Stomach (tissue), 9 donors: ENCODE measurements around the gene VAMP3. TPM values are rescaled to one million over a fixed set of nuclear protein-coding genes. Genes with fewer than 3 reads are reported as not detected.

Experiments used
- DNase-seq, 2 donors: peaks; one replicate each; pipeline versions ENCODE4 v3.0.0 to v3.0.0-alpha.2; 2013 to 2019
- H3K27ac ChIP-seq, 5 donors: fragments of 200-600 bp in 4 of 5; sonication (generic) in 4 of 5; one replicate each; pipeline ENCODE4 v1.5.1; 2013 to 2019; ENCODE audit warnings: mild to moderate bottlenecking in 1 of 5, moderate library complexity in 1 of 5
- H3K27me3 ChIP-seq, 3 donors: fragments of 200-600 bp; sonication (generic); one replicate each; pipeline ENCODE4 v1.5.1; 2017 to 2019; ENCODE audit warnings: mixed run types in 1 of 3
- H3K36me3 ChIP-seq, 4 donors: fragments of 200-600 bp; sonication (generic); 1 replicate in 3 of 4; 2 replicates in 1 of 4; pipeline ENCODE4 v1.5.1; 2016 to 2019
- H3K4me1 ChIP-seq, 4 donors: fragments of 200-600 bp; sonication (generic); one replicate each; pipeline ENCODE4 v1.5.1; 2016 to 2019
- H3K4me3 ChIP-seq, 4 donors: fragments of 200-600 bp; sonication (generic) in 3 of 4; one replicate each; pipeline ENCODE4 v1.5.1; 2016 to 2019; ENCODE audit warnings: mild to moderate bottlenecking in 1 of 4
- H3K9me3 ChIP-seq, 4 donors: fragments of 200-600 bp; sonication (generic); one replicate each; pipeline ENCODE4 v1.5.1; 2016 to 2019
- EP300 ChIP-seq: sonication (generic); formaldehyde crosslinking; IDR thresholded peaks from one replicate; pipeline ENCODE4 v1.6.1; 2017; ENCODE audit warnings: antibody characterized with exemption
- POLR2A ChIP-seq, 4 donors: fragments of 450-650 bp; IDR thresholded peaks; one replicate each; pipeline ENCODE4 v1.6.1; 2016; ENCODE audit warnings: antibody characterized with exemption in 4 of 4, control low read depth in 2 of 4, mild to moderate bottlenecking in 1 of 4, moderate library complexity in 1 of 4
- POLR2AphosphoS5 ChIP-seq, 3 donors: sonication (generic); formaldehyde crosslinking; IDR thresholded peaks; one replicate each; pipeline ENCODE4 v1.6.1; 2016; ENCODE audit warnings: antibody characterized with exemption in 3 of 3
- WGBS, 5 donors: extraction: QIAGEN DNeasy Blood & Tissue Kit in 3 of 5; methylation state at CpG; one replicate each; pipeline versions ENCODE4 v1.1.5 to v1.1.7; 2013 to 2018; 5-methylcytosine and 5-hydroxymethylcytosine counted together
- intact Hi-C: fragments of 100-400 bp; cut with DNase I; formaldehyde crosslinking; loops from one replicate; pipeline ENCODE4 v1.15.1; 2023; ENCODE audit warnings: low total_unique reads
- polyA plus RNA-seq, 3 donors: library from polyadenylated mRNA; stranded (reverse); fragments of 200-250 nt; gene quantifications; one replicate each; pipeline ENCODE4 v1.2.3, GENCODE V29; 2013
- total RNA-seq, 5 donors: library from RNA; depleted of rRNA; stranded (reverse); fragments of >200 nt; gene quantifications; one replicate each; pipeline versions ENCODE4 v1.1.0 to v1.2.3, GENCODE V29; 2014 to 2016
- TF ChIP-seq, protein P1 (sequence below), 7 experiments: fragments of 450-650 bp in 4 of 7; fragments of 200-600 bp in 3 of 7; sonication (generic) in 3 of 7; IDR thresholded peaks; one replicate each; pipeline ENCODE4 v1.5.1; 2016 to 2019; ENCODE audit warnings: antibody characterized with exemption in 7 of 7, control low read depth in 2 of 7, mild to moderate bottlenecking in 1 of 7
- donor health status: healthy with polysubstance abuse.
- donor health status: Bipolar disorder and iron deficiency.
- donor health status: healthy.

Gene VAMP3
- total and polyA plus RNA-seq, 8 donors: 20.9 to 133 (median 82.8) TPM

- intact Hi-C loops: no loop called here
- TF ChIP-seq POLR2A (IDR thresholded peaks at IDR 0.05): no peak
- no peak for TF ChIP-seq EP300
- TF ChIP-seq, protein P1, sequence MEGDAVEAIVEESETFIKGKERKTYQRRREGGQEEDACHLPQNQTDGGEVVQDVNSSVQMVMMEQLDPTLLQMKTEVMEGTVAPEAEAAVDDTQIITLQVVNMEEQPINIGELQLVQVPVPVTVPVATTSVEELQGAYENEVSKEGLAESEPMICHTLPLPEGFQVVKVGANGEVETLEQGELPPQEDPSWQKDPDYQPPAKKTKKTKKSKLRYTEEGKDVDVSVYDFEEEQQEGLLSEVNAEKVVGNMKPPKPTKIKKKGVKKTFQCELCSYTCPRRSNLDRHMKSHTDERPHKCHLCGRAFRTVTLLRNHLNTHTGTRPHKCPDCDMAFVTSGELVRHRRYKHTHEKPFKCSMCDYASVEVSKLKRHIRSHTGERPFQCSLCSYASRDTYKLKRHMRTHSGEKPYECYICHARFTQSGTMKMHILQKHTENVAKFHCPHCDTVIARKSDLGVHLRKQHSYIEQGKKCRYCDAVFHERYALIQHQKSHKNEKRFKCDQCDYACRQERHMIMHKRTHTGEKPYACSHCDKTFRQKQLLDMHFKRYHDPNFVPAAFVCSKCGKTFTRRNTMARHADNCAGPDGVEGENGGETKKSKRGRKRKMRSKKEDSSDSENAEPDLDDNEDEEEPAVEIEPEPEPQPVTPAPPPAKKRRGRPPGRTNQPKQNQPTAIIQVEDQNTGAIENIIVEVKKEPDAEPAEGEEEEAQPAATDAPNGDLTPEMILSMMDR (IDR thresholded peaks at IDR 0.05): no peak
- TF ChIP-seq POLR2AphosphoS5 (IDR thresholded peaks at IDR 0.05): no peak
- H3K4me3 ChIP-seq: peak overlapping the region; percentile 84 to 100 (median 96)
- H3K9me3 ChIP-seq: no peaks in the 10 kb centered on the region
- 4 to 9% (median 4%) methylated on average over 6 of the region's 6 CpGs for WGBS, 5 donors
- H3K36me3 ChIP-seq: peaks cover 0 to 23% (median 22%) of the 10 kb centered on the region in 4 donors
- no peaks in the 10 kb centered on the region for H3K27me3 ChIP-seq
- H3K27ac ChIP-seq: peak overlapping the region; percentile 95 to 98 (median 96)
- H3K4me1 ChIP-seq: peaks cover 12 to 54% (median 29%) of the 10 kb centered on the region in 4 donors
- no peak for DNase-seq
These were observed 463 bp upstream of the VAMP3 start for GRCh38 chr1:7770669-7770996.

- TF ChIP-seq POLR2A (IDR thresholded peaks at IDR 0.05) (no peak), EP300 (no peak), POLR2AphosphoS5 (IDR thresholded peaks at IDR 0.05) (no peak)
- TF ChIP-seq, protein P1 (IDR thresholded peaks at IDR 0.05): no peak
- peaks cover 12 to 54% (median 29%) of the 10 kb centered on the region in 4 donors for H3K4me1 ChIP-seq
- H3K27ac ChIP-seq: peak overlapping the region; percentile 95 to 98 (median 96)
- intact Hi-C loops: no loop called here
- H3K4me3 ChIP-seq: peak overlapping the region; percentile 84 to 100 (median 96)
- peaks cover 0 to 30% (median 26%) of the 10 kb centered on the region in 4 donors for H3K36me3 ChIP-seq
- no peaks in the 10 kb centered on the region for H3K27me3 ChIP-seq
- WGBS, 5 donors: 7 to 15% (median 11%) methylated on average over 12 of the region's 12 CpGs
- DNase-seq: no peak
- no peaks in the 10 kb centered on the region for H3K9me3 ChIP-seq
These were observed 765 bp downstream of the VAMP3 start for GRCh38 chr1:7771823-7772299.

DNA sequence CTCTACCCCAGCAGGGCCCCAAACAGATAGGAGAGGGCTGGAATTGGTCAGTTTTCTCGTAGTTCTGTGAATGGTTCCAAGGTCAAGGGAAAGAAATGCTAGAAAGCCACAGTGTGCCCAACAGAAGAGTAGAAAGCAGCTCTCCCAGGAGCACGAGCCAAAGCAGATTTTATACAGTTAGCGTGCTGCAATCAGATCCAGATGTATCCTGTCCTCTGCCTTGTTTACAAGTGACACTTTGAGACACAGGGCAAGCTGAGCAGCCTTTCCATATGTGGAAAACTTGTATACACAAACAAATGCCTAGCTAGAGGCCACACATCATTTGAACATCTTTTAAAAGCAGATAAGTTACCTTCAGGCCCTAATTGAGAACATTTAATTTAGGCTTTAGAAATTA, 6.5 kb downstream of the VAMP3 start:
- TF ChIP-seq POLR2AphosphoS5 (IDR thresholded peaks at IDR 0.05): no peak
- TF ChIP-seq, protein P1 (IDR thresholded peaks at IDR 0.05): no peak
- peaks cover 6 to 42% (median 14%) of the 10 kb centered on the region in 4 donors for H3K4me1 ChIP-seq
- no peak for DNase-seq
- intact Hi-C loops: no loop called here
- H3K27ac ChIP-seq: no peak overlapping the region
- H3K9me3 ChIP-seq: no peaks in the 10 kb centered on the region
- H3K27me3 ChIP-seq: no peaks in the 10 kb centered on the region
- H3K36me3 ChIP-seq: peaks cover 16 to 76% (median 73%) of the 10 kb centered on the region in 4 donors
- no peak overlapping the region for H3K4me3 ChIP-seq
- WGBS, 5 donors: 65 to 90% (median 74%) methylated on average over 3 of the region's 3 CpGs

GRCh38 chr1:7778133-7778628, 7.1 kb downstream of the VAMP3 start:
- no peak for DNase-seq
- Histone ChIP-seq H3K9me3 (no peaks in the 10 kb centered on the region), H3K4me3 (no peak overlapping the region), H3K27me3 (no peaks in the 10 kb centered on the region), H3K4me1 (peaks cover 6 to 42% (median 14%) of the 10 kb centered on the region in 4 donors), H3K27ac (no peak overlapping the region), H3K36me3 (peaks cover 16 to 75% (median 67%) of the 10 kb centered on the region in 4 donors)
- intact Hi-C loops: no loop called here
- WGBS, 5 donors: 68 to 79% (median 71%) methylated on average over 4 of the region's 4 CpGs
- TF ChIP-seq, protein P1 (IDR thresholded peaks at IDR 0.05): no peak
- TF ChIP-seq POLR2A (IDR thresholded peaks at IDR 0.05): no peak
- TF ChIP-seq POLR2AphosphoS5 (IDR thresholded peaks at IDR 0.05): no peak
- no peak for TF ChIP-seq EP300
